ENCODE data around the gene WBP2. TPM values are rescaled to one million over a fixed set of nuclear protein-coding genes. Genes with fewer than 3 reads are reported as not detected.
A peak's percentile ranks its signal among the peaks of the same experiment; 100 is the strongest.

Gene WBP2
- total and polyA plus RNA-seq, 7 experiments from 2014 or later = 84.8 to 159 (median 99.4) TPM

DNA sequence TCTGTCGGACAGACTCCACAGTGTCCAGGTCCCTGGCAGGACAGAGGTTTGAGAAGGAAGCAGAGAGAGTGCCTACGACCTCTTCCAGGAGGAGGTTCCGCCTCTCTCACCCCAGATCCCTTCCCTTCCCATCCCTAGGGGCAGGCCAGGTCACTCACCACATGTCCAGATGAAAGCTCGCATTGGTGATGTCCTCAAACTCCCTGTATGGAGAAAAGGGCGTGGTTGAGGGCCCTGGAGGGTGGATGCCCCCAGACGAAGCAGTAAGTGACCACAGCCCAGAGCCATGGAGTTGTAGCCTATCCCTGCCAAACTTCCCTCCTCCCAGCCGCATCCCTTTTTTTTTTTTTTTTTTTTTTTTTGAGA lies 14.4 kb downstream of the WBP2 start:
- no peaks in the 10 kb centered on the region for H3K9me3 Mint-ChIP-seq
- peak overlapping the region in 2 of 10 donors; percentile 32 to 41 for H3K4me3 Mint-ChIP-seq
- ChIA-PET POLR2A (interaction anchor here (0.6 to 16.6 kb wide), 7 partner anchors 9 to 598 kb away, joined by 3 to 238 read pairs (median 4); partner anchors contain the start of gene WBP2), CTCF (interaction anchor here (0.6 to 1.3 kb wide), 2 partner anchors 10 to 13 kb away, joined by 3 read pairs; no protein-coding TSS in a partner anchor)
- H3K27me3 ChIP-seq (ENCODE audit: control insufficient read depth in 2 of 2, insufficient read depth in 2 of 2, low read length in 2 of 2) = no peaks in the 10 kb centered on the region
- DNase-seq (no peak), ATAC-seq (no peak)
- intact Hi-C loops (cut with micrococcal nuclease) = loop anchor here in 1 of 2 donors (5.0 kb wide), 1 partner anchor 63 kb away; a partner anchor contains a TSS
- H3K36me3 Mint-ChIP-seq = peaks cover 0 to 12% (median 4%) of the 10 kb centered on the region in 5 donors
- H3K27ac Mint-ChIP-seq = peak overlapping the region in 3 of 9 donors; percentile 12 to 32 (median 14)
- no peaks in the 10 kb centered on the region for H3K27me3 Mint-ChIP-seq
- no peak overlapping the region for H3K4me3 ChIP-seq (ENCODE audit: low read length)
- H3K36me3 ChIP-seq (ENCODE audit: control insufficient read depth in 2 of 3, insufficient read depth in 3 of 3, low read length in 3 of 3) = peaks cover 0 to 63% (median 5%) of the 10 kb centered on the region in 3 experiments
- H3K4me1 Mint-ChIP-seq = peaks cover 0 to 22% (median 10%) of the 10 kb centered on the region in 7 donors
- no peaks in the 10 kb centered on the region for H3K9me3 ChIP-seq (ENCODE audit: control insufficient read depth in 2 of 3, low read length in 3 of 3)
- peaks cover 21 to 26% of the 10 kb centered on the region in 2 donors for H3K4me1 ChIP-seq (ENCODE audit: control insufficient read depth in 2 of 2, insufficient read depth in 2 of 2, low read length in 2 of 2)
- no peak overlapping the region for H3K27ac ChIP-seq (ENCODE audit: low read depth, low read length)

DNA sequence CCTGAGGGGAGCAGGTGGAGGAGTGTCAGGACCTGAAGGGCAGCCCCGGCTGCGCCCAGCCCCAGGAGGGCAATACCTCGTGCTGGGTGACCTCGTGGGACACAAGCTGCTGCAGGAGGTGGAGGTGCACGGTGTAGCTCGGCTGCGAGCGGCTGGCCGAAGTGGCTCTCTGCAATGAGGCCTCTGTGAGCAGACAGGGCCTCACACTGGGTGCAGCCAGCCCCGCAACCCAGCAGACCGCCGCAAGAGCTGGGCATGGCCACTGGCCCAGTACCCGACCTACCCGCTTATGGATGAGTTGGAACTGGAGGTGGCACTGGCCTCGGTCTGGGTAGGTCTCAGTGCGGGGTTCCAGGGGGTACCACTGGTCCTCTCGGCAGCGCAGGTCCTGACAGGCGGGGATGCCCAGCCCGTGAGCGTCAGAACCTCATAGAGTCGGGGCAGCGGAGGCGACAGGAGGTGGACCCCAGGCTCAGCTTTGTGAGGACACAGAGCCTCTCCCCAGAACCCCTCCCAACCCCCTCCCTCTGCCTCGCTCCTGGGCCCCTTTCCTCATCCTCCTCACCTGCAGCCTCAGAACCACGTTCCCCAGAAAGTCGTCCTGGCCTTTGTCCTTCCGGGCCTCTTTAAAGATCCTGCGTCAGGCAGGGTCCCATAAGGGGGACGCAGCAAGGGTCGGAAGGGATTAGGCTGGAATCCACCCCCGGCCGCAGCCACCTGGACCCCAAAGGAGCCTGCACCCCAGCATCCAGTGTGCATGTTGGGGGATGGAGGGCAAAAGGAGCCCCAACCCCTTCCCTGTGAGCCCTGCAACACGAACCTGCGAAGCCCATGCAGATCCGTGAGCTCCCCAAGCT lies 15.0 kb downstream of the WBP2 start:
- Histone ChIP-seq H3K9me3 (ENCODE audit: control insufficient read depth in 2 of 3, low read length in 3 of 3) (no peaks in the 10 kb centered on the region), H3K36me3 (ENCODE audit: control insufficient read depth in 2 of 3, insufficient read depth in 3 of 3, low read length in 3 of 3) (peaks cover 0 to 67% (median 11%) of the 10 kb centered on the region in 3 experiments), H3K4me1 (ENCODE audit: control insufficient read depth in 2 of 2, insufficient read depth in 2 of 2, low read length in 2 of 2) (peaks cover 20 to 22% of the 10 kb centered on the region in 2 donors), H3K4me3 (ENCODE audit: low read length) (no peak overlapping the region), H3K27me3 (ENCODE audit: control insufficient read depth in 2 of 2, insufficient read depth in 2 of 2, low read length in 2 of 2) (no peaks in the 10 kb centered on the region), H3K27ac (ENCODE audit: low read depth, low read length) (no peak overlapping the region)
- ChIA-PET POLR2A (interaction anchor here (0.6 to 16.6 kb wide), 8 partner anchors 10 to 599 kb away, joined by 3 to 238 read pairs (median 4); partner anchors contain the start of gene WBP2), CTCF (interaction anchor here (1.3 kb wide), 1 partner anchor 12 kb away, joined by 3 read pairs; no protein-coding TSS in a partner anchor)
- no peaks in the 10 kb centered on the region for H3K9me3 Mint-ChIP-seq
- H3K27ac Mint-ChIP-seq = peak overlapping the region in 1 of 9 donors; percentile 32
- intact Hi-C loops (cut with micrococcal nuclease) = loop anchor here in 1 of 2 donors (5.0 kb wide), 1 partner anchor 63 kb away; a partner anchor contains a TSS
- peaks cover 0 to 20% (median 7%) of the 10 kb centered on the region in 7 donors for H3K4me1 Mint-ChIP-seq
- no peak for DNase-seq
- no peaks in the 10 kb centered on the region for H3K27me3 Mint-ChIP-seq
- H3K36me3 Mint-ChIP-seq = peaks cover 0 to 12% (median 4%) of the 10 kb centered on the region in 5 donors
- no peak for ATAC-seq
- peak overlapping the region in 1 of 10 donors; percentile 41 for H3K4me3 Mint-ChIP-seq

DNA sequence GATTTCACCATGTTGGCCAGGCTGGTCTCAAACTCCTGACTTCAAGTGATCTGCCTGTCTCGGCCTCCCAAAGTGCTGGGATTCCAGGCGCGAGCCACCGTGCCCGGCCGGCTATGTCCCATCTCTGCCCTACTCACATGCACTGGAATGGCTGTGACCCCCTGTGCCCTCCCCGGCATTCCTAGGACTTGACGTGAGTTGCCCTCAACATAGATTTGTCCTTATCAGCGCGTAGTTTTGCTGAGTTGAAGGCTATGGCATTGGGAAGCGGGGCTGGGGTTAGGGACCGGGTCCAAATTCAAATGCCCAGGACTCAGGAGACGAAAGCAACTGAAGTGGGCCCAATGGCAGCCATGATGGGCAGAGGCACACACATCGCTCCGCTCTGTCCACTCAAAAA lies 16.7 kb downstream of the WBP2 start:
- Histone ChIP-seq H3K27ac (ENCODE audit: low read depth, low read length) (no peak overlapping the region), H3K4me3 (ENCODE audit: low read length) (no peak overlapping the region), H3K4me1 (ENCODE audit: control insufficient read depth in 2 of 2, insufficient read depth in 2 of 2, low read length in 2 of 2) (peaks cover 28% of the 10 kb centered on the region in 2 donors), H3K9me3 (ENCODE audit: control insufficient read depth in 2 of 3, low read length in 3 of 3) (no peaks in the 10 kb centered on the region), H3K27me3 (ENCODE audit: control insufficient read depth in 2 of 2, insufficient read depth in 2 of 2, low read length in 2 of 2) (no peaks in the 10 kb centered on the region), H3K36me3 (ENCODE audit: control insufficient read depth in 2 of 3, insufficient read depth in 3 of 3, low read length in 3 of 3) (peaks cover 6 to 82% (median 23%) of the 10 kb centered on the region in 3 experiments)
- Mint-ChIP-seq H3K4me1 (peaks cover 12 to 31% (median 20%) of the 10 kb centered on the region in 7 donors), H3K36me3 (peaks cover 0 to 18% (median 4%) of the 10 kb centered on the region in 5 donors), H3K27me3 (no peaks in the 10 kb centered on the region), H3K4me3 (no peak overlapping the region), H3K27ac (peak overlapping the region in 3 of 9 donors; percentile 31 to 43 (median 36)), H3K9me3 (no peaks in the 10 kb centered on the region)
- ATAC-seq = no peak
- no peak for DNase-seq
- POLR2A ChIA-PET = interaction anchor here (1.2 kb wide), 2 partner anchors 9 to 63 kb away, joined by 3 to 5 read pairs; no protein-coding TSS in a partner anchor
- intact Hi-C loops (cut with micrococcal nuclease) = no loop called here
- CTCF ChIA-PET = interaction anchor here (0.7 kb wide), 1 partner anchor 705 kb away, joined by 4 read pairs; no protein-coding TSS in a partner anchor

DNA sequence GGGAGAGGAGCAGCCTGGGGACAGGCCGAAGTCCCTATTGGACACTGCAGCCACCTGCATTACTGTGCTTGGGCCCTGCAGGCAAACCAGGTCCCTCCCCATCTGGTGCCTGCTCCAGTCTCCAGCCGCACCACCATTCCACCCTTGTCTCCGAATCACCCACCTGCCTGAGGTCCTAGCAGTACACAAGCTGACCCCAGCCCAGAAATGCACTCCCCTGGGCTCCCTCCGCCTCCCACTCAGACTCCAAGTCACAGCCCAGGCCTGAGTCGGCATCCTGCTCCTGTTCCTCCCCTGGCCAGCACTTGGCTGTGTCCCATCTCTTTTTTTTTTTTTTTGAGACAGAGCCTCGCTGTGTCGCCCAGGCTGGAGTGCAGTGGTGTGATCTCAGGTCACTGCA lies 17.2 kb downstream of the WBP2 start:
- no peak for ATAC-seq
- DNase-seq = no peak
- Mint-ChIP-seq H3K4me3 (no peak overlapping the region), H3K27ac (peak overlapping the region in 5 of 9 donors; percentile 5 to 65 (median 31)), H3K4me1 (peaks cover 17 to 36% (median 25%) of the 10 kb centered on the region in 7 donors), H3K27me3 (no peaks in the 10 kb centered on the region), H3K9me3 (no peaks in the 10 kb centered on the region), H3K36me3 (peaks cover 0 to 18% (median 4%) of the 10 kb centered on the region in 5 donors)
- no peak overlapping the region for H3K4me3 ChIP-seq (ENCODE audit: low read length)
- CTCF ChIA-PET = interaction anchor here (1.7 kb wide), 1 partner anchor 204 kb away, joined by 4 read pairs; the partner anchor contains the start of gene SMIM5
- peaks cover 31 to 33% of the 10 kb centered on the region in 2 donors for H3K4me1 ChIP-seq (ENCODE audit: control insufficient read depth in 2 of 2, insufficient read depth in 2 of 2, low read length in 2 of 2)
- intact Hi-C loops (cut with micrococcal nuclease) = no loop called here
- no peaks in the 10 kb centered on the region for H3K9me3 ChIP-seq (ENCODE audit: control insufficient read depth in 2 of 3, low read length in 3 of 3)
- no peak overlapping the region for H3K27ac ChIP-seq (ENCODE audit: low read depth, low read length)
- no peaks in the 10 kb centered on the region for H3K27me3 ChIP-seq (ENCODE audit: control insufficient read depth in 2 of 2, insufficient read depth in 2 of 2, low read length in 2 of 2)
- H3K36me3 ChIP-seq (ENCODE audit: control insufficient read depth in 2 of 3, insufficient read depth in 3 of 3, low read length in 3 of 3) = peaks cover 7 to 78% (median 23%) of the 10 kb centered on the region in 3 experiments
- POLR2A ChIA-PET = interaction anchor here (1.2 to 1.6 kb wide), 2 partner anchors 12 to 63 kb away, joined by 3 read pairs; no protein-coding TSS in a partner anchor

DNA sequence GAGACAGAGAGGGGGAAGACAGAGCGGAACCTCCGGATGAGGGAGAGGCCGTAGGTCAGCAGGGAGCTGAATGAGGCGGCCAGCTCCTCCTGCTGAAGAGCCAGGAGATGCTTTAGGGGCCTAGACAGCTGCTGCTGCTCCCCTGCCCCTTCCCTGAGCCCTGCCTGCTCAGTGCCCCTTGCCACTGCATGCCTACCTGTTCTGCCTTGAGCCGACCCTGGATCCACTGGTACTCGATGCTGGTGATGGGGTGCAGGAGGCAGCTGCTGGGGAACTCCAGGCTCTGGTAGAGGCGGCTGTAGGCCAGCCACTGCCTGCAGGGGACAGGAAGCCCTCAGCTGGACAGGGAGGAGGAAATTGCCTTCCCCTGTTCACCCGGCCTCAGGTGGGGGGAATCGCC lies 18.5 kb downstream of the WBP2 start:
- H3K36me3 ChIP-seq (ENCODE audit: control insufficient read depth in 2 of 3, insufficient read depth in 3 of 3, low read length in 3 of 3) = peaks cover 7 to 72% (median 23%) of the 10 kb centered on the region in 3 experiments
- H3K27me3 ChIP-seq (ENCODE audit: control insufficient read depth in 2 of 2, insufficient read depth in 2 of 2, low read length in 2 of 2) = no peaks in the 10 kb centered on the region
- peak overlapping the region; percentile 35 for H3K27ac ChIP-seq (ENCODE audit: low read depth, low read length)
- H3K4me3 Mint-ChIP-seq = no peak overlapping the region
- intact Hi-C loops (cut with micrococcal nuclease) = no loop called here
- H3K4me3 ChIP-seq (ENCODE audit: low read length) = no peak overlapping the region
- H3K4me1 Mint-ChIP-seq = peaks cover 25 to 39% (median 29%) of the 10 kb centered on the region in 7 donors
- ChIA-PET POLR2A (interaction anchor here (1.0 to 5.2 kb wide), 5 partner anchors 9 to 60 kb away, joined by 3 to 37 read pairs (median 4); partner anchors contain the start of gene WBP2), CTCF (interaction anchor here (0.8 to 1.7 kb wide), 3 partner anchors 11 to 203 kb away, joined by 3 to 4 read pairs (median 3); partner anchors contain the start of gene SMIM5)
- H3K4me1 ChIP-seq (ENCODE audit: control insufficient read depth in 2 of 2, insufficient read depth in 2 of 2, low read length in 2 of 2) = peaks cover 33% of the 10 kb centered on the region in 2 donors
- H3K27me3 Mint-ChIP-seq = no peaks in the 10 kb centered on the region
- no peak for DNase-seq
- ATAC-seq = no peak
- H3K27ac Mint-ChIP-seq = no peak overlapping the region
- H3K9me3 ChIP-seq (ENCODE audit: control insufficient read depth in 2 of 3, low read length in 3 of 3) = no peaks in the 10 kb centered on the region
- H3K9me3 Mint-ChIP-seq = no peaks in the 10 kb centered on the region
- H3K36me3 Mint-ChIP-seq = peaks cover 0 to 21% (median 4%) of the 10 kb centered on the region in 5 donors

DNA sequence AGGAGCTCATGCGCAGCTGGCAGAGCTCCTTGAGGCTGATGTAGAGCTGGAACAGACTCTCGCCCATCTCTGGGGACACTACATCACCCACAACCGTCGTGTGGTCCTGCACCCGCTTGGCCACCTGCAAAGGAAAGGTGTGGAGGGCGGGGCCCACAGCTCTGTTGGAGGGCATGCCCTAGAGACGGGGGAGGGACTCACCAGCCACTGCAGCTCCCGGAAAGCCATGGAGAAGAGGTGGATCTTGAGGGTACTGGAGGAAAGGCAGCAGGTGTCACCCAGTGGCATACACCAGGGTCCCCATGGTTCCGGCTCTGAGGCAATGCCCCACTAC lies 19.5 kb downstream of the WBP2 start:
- H3K36me3 Mint-ChIP-seq = peaks cover 0 to 19% (median 4%) of the 10 kb centered on the region in 5 donors
- H3K27ac Mint-ChIP-seq = peak overlapping the region in 2 of 9 donors; percentile 19 to 36
- H3K4me3 ChIP-seq (ENCODE audit: low read length) = no peak overlapping the region
- H3K9me3 Mint-ChIP-seq = no peaks in the 10 kb centered on the region
- ATAC-seq (no peak), DNase-seq (no peak)
- H3K4me1 Mint-ChIP-seq = peaks cover 25 to 39% (median 29%) of the 10 kb centered on the region in 7 donors
- intact Hi-C loops (cut with micrococcal nuclease) = no loop called here
- peak overlapping the region; percentile 35 for H3K27ac ChIP-seq (ENCODE audit: low read depth, low read length)
- no peak overlapping the region for H3K4me3 Mint-ChIP-seq
- H3K36me3 ChIP-seq (ENCODE audit: control insufficient read depth in 2 of 3, insufficient read depth in 3 of 3, low read length in 3 of 3) = peaks cover 7 to 75% (median 27%) of the 10 kb centered on the region in 3 experiments
- H3K27me3 Mint-ChIP-seq = no peaks in the 10 kb centered on the region
- ChIA-PET POLR2A (interaction anchor here (0.5 to 5.2 kb wide), 5 partner anchors 8 to 565 kb away, joined by 3 to 37 read pairs (median 3); partner anchors contain the start of genes UNC13D and WBP2), CTCF (interaction anchor here (0.9 kb wide), 1 partner anchor 12 kb away, joined by 3 read pairs; no protein-coding TSS in a partner anchor)
- peaks cover 33% of the 10 kb centered on the region in 2 donors for H3K4me1 ChIP-seq (ENCODE audit: control insufficient read depth in 2 of 2, insufficient read depth in 2 of 2, low read length in 2 of 2)
- H3K27me3 ChIP-seq (ENCODE audit: control insufficient read depth in 2 of 2, insufficient read depth in 2 of 2, low read length in 2 of 2) = no peaks in the 10 kb centered on the region
- no peaks in the 10 kb centered on the region for H3K9me3 ChIP-seq (ENCODE audit: control insufficient read depth in 2 of 3, low read length in 3 of 3)

Data from naive thymus-derived CD4-positive, alpha-beta T cell (primary cell).